ENCODE measurements around the gene SNX9. TPM values are rescaled to one million over a fixed set of nuclear protein-coding genes. Genes with fewer than 3 reads are reported as not detected.

SNX9 gene
- total RNA-seq, 1 experiment from 2014 or later: 16.6 TPM

GRCh38 chr6:157838718-157839430 is 15.8 kb downstream of the SNX9 start:
- intact Hi-C loops (cut with micrococcal nuclease; ENCODE audit: unreplicated experiment): no loop called here
- no TSS peak for BruUV-seq (replicated peaks)
- Mint-ChIP-seq H3K4me3 (ENCODE audit: low read depth, unreplicated experiment) (no peak overlapping the region), H3K36me3 (ENCODE audit: insufficient read depth, unreplicated experiment) (peaks cover 5% of the 10 kb centered on the region), H3K27ac (ENCODE audit: unreplicated experiment) (no peak overlapping the region), H3K4me1 (ENCODE audit: low read depth, unreplicated experiment) (peaks cover 33% of the 10 kb centered on the region), H3K27me3 (ENCODE audit: unreplicated experiment) (no peaks in the 10 kb centered on the region), H3K9me3 (ENCODE audit: low read depth, unreplicated experiment) (no peaks in the 10 kb centered on the region)
- no peak for TF ChIP-seq CTCF (IDR thresholded peaks at IDR 0.05; ENCODE audit: unreplicated experiment)
- no peak for DNase-seq
- CTCF ChIA-PET: no interaction called here

GRCh38 chr6:157839606-157840005 is 16.6 kb downstream of the SNX9 start:
- CTCF ChIA-PET: no interaction called here
- H3K4me3 Mint-ChIP-seq (ENCODE audit: low read depth, unreplicated experiment): no peak overlapping the region
- no peak for DNase-seq
- peaks cover 5% of the 10 kb centered on the region for H3K36me3 Mint-ChIP-seq (ENCODE audit: insufficient read depth, unreplicated experiment)
- peaks cover 33% of the 10 kb centered on the region for H3K4me1 Mint-ChIP-seq (ENCODE audit: low read depth, unreplicated experiment)
- BruUV-seq (replicated peaks): no TSS peak
- H3K27ac Mint-ChIP-seq (ENCODE audit: unreplicated experiment): no peak overlapping the region
- no peaks in the 10 kb centered on the region for H3K9me3 Mint-ChIP-seq (ENCODE audit: low read depth, unreplicated experiment)
- no peaks in the 10 kb centered on the region for H3K27me3 Mint-ChIP-seq (ENCODE audit: unreplicated experiment)
- intact Hi-C loops (cut with micrococcal nuclease; ENCODE audit: unreplicated experiment): no loop called here
- no peak for TF ChIP-seq CTCF (IDR thresholded peaks at IDR 0.05; ENCODE audit: unreplicated experiment)

GRCh38 chr6:157840261-157840660 is 17.2 kb downstream of the SNX9 start:
- Mint-ChIP-seq H3K4me3 (ENCODE audit: low read depth, unreplicated experiment) (no peak overlapping the region), H3K27me3 (ENCODE audit: unreplicated experiment) (no peaks in the 10 kb centered on the region)

GRCh38 chr6:157840776-157841175 is 17.7 kb downstream of the SNX9 start:
- no TSS peak for BruUV-seq (replicated peaks)
- no peaks in the 10 kb centered on the region for H3K9me3 Mint-ChIP-seq (ENCODE audit: low read depth, unreplicated experiment)
- peak overlapping the region; percentile 44 for H3K4me3 Mint-ChIP-seq (ENCODE audit: low read depth, unreplicated experiment)
- H3K36me3 Mint-ChIP-seq (ENCODE audit: insufficient read depth, unreplicated experiment): peaks cover 5% of the 10 kb centered on the region
- peaks cover 39% of the 10 kb centered on the region for H3K4me1 Mint-ChIP-seq (ENCODE audit: low read depth, unreplicated experiment)
- no peaks in the 10 kb centered on the region for H3K27me3 Mint-ChIP-seq (ENCODE audit: unreplicated experiment)
- H3K27ac Mint-ChIP-seq (ENCODE audit: unreplicated experiment): peak overlapping the region; percentile 84
- no peak for TF ChIP-seq CTCF (IDR thresholded peaks at IDR 0.05; ENCODE audit: unreplicated experiment)
- CTCF ChIA-PET: no interaction called here
- DNase-seq: no peak
- intact Hi-C loops (cut with micrococcal nuclease; ENCODE audit: unreplicated experiment): no loop called here

More at GRCh38 chr6:157840261-157840660, 17.2 kb downstream of the SNX9 start:
- no peak for TF ChIP-seq CTCF (IDR thresholded peaks at IDR 0.05; ENCODE audit: unreplicated experiment)
- no TSS peak for BruUV-seq (replicated peaks)
- Mint-ChIP-seq H3K36me3 (ENCODE audit: insufficient read depth, unreplicated experiment) (peaks cover 5% of the 10 kb centered on the region), H3K9me3 (ENCODE audit: low read depth, unreplicated experiment) (no peaks in the 10 kb centered on the region), H3K4me1 (ENCODE audit: low read depth, unreplicated experiment) (peaks cover 34% of the 10 kb centered on the region), H3K27ac (ENCODE audit: unreplicated experiment) (peak overlapping the region; percentile 25)
- intact Hi-C loops (cut with micrococcal nuclease; ENCODE audit: unreplicated experiment): no loop called here
- CTCF ChIA-PET: no interaction called here
- no peak for DNase-seq
